Cardiac muscle cell (in vitro differentiated cells and primary cell): ENCODE results near the gene PSTPIP2. TPM values are rescaled to one million over a fixed set of nuclear protein-coding genes. Genes with fewer than 3 reads are reported as not detected.
"Not testable (repeated sequence)": the region's sequence is repeated elsewhere in the genome, so short reads cannot be mapped to it uniquely, and the experiment has no call there.

ENCODE experiments used
- DNase-seq, 2 donors: peaks; one replicate each; pipeline versions ENCODE4 v3.0.0 to v3.0.0-alpha.2; 2010 to 2017; ENCODE audit warnings: low read depth in 1 of 2, low spot score in 1 of 2
- H3K27ac ChIP-seq: fragments of 200-600 bp; sonication (generic); 2 replicates; pipeline ENCODE4 v1.5.1; 2016
- H3K27me3 ChIP-seq: fragments of 200-600 bp; sonication (generic); 2 replicates; pipeline ENCODE4 v1.6.0; 2016; ENCODE audit warnings: control low read depth
- H3K36me3 ChIP-seq: fragments of 200-600 bp; sonication (generic); 2 replicates; pipeline ENCODE4 v1.5.1; 2016; ENCODE audit warnings: control low read depth
- H3K4me1 ChIP-seq: fragments of 200-600 bp; sonication (generic); 2 replicates; pipeline ENCODE4 v1.8.1; 2017; ENCODE audit warnings: low read depth, mild to moderate bottlenecking, mixed run types
- H3K4me3 ChIP-seq: fragments of 200-600 bp; sonication (generic); 2 replicates; pipeline ENCODE4 v1.5.1; 2016; ENCODE audit warnings: mild to moderate bottlenecking
- H3K9me3 ChIP-seq: fragments of 200-600 bp; sonication (generic); 2 replicates; pipeline ENCODE4 v1.5.1; 2017; ENCODE audit warnings: low read depth, mild to moderate bottlenecking, control low read depth
- CTCF ChIP-seq: IDR thresholded peaks from 2 replicates; pipeline ENCODE4 v1.5.1; 2012; ENCODE audit warnings: low read depth, mild to moderate bottlenecking, low read length
- polyA plus RNA-seq: library from polyadenylated mRNA; unstranded; fragments of >200 nt; fragmentation: Nextera tagmentation; extraction: Ambion mirVana; gene quantifications from 2 replicates; pipeline ENCODE4 v1.2.1, GENCODE V29; 2016
- total RNA-seq: library from RNA; depleted of rRNA; stranded (reverse); fragments of >200 nt; gene quantifications from 2 replicates; pipeline ENCODE4 v1.2.3, GENCODE V29; 2016

Gene PSTPIP2
- total and polyA plus RNA-seq, 2 experiments from 2014 or later: 4.6 to 4.7 TPM

DNA sequence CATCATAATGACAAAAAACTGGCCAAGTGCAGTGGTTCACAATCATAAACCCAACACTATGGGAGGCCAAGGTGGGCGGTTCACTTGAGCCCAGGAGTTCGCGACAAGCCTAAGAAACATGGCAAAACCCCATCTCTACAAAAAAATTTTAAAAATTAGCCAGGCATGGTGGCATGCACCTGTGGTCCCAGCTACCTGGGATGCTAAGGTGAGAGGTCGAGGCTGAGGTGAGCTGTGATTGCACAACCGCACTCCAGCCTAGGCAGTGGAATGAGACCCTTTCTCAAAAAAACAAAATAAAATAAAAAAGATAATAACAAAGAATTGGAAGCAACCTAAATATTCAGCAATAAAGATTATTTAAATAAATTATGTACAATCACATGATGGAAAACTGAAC lies 21.8 kb downstream of the PSTPIP2 start:
- no peak overlapping the region for H3K4me3 ChIP-seq
- H3K27me3 ChIP-seq: no peaks in the 10 kb centered on the region
- no peak for TF ChIP-seq CTCF
- H3K9me3 ChIP-seq: no peaks in the 10 kb centered on the region
- H3K27ac ChIP-seq: no peak overlapping the region
- no peaks in the 10 kb centered on the region for H3K36me3 ChIP-seq
- DNase-seq: no peak
- H3K4me1 ChIP-seq: no peaks in the 10 kb centered on the region

GRCh38 chr18:46048641-46049040 lies 23.4 kb downstream of the PSTPIP2 start:
- no peak for DNase-seq

DNA sequence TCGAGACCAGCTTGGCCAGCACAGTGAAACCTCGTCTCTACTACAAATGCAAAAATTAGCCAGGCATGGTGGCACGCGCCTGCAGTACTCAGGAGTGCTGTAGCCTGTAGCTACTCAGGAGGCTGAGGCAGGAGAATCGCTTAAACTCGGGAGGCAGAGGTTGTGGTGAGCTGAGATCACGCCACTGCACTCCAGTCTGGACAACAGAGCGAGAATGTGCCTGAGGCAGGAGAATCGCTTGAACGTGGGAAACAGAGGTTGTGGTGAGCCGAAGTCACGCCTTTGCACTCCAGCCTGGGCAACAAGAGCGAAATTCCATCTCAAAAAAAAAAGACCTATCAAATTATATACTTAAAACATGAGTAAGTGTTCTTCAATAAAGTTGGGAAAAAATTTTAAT lies 24.7 kb downstream of the PSTPIP2 start:
- not testable (repeated sequence) for H3K36me3 ChIP-seq, H3K9me3 ChIP-seq, H3K4me1 ChIP-seq, H3K4me3 ChIP-seq, H3K27ac ChIP-seq, DNase-seq, H3K27me3 ChIP-seq

More at GRCh38 chr18:46048641-46049040, 23.4 kb downstream of the PSTPIP2 start:
- Histone ChIP-seq H3K4me3 (no peak overlapping the region), H3K9me3 (no peaks in the 10 kb centered on the region), H3K36me3 (no peaks in the 10 kb centered on the region), H3K4me1 (no peaks in the 10 kb centered on the region), H3K27me3 (no peaks in the 10 kb centered on the region), H3K27ac (no peak overlapping the region)
- TF ChIP-seq CTCF: no peak

- TF ChIP-seq CTCF: no peak
Measured at GRCh38 chr18:46046688-46047087, 25.4 kb downstream of the PSTPIP2 start.

DNA sequence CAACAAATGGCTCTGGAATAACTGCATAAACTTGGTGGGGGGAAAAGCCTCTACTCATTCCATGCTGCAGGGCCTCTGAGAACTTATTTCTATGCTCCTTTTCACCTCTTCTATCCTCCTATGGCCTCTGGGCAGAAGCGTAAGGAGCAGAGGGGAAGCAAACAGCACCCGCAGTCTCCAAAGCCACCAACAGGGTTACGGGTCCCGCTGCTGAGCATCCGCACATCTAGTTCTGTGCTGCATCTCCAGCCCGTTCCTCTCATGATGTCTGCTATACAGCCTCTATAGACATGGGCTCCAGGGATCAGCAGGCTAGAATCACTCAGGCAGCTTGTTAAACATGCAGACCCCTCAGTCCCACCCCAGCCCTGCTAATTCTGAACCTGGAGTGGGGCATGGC lies 25.9 kb downstream of the PSTPIP2 start:
- no peak for DNase-seq
- H3K27me3 ChIP-seq: no peaks in the 10 kb centered on the region

More at GRCh38 chr18:46046688-46047087, 25.4 kb downstream of the PSTPIP2 start:
- Histone ChIP-seq H3K4me3 (no peak overlapping the region), H3K36me3 (no peaks in the 10 kb centered on the region), H3K9me3 (no peaks in the 10 kb centered on the region), H3K4me1 (no peaks in the 10 kb centered on the region), H3K27me3 (no peaks in the 10 kb centered on the region), H3K27ac (no peak overlapping the region)
- DNase-seq: no peak

GRCh38 chr18:46042571-46043123 lies 29.4 kb downstream of the PSTPIP2 start:
- H3K27ac ChIP-seq: no peak overlapping the region
- TF ChIP-seq CTCF: no peak
- peak in 1 of 2 donors; percentile 93 for DNase-seq
- no peaks in the 10 kb centered on the region for H3K4me1 ChIP-seq
- no peaks in the 10 kb centered on the region for H3K9me3 ChIP-seq
- no peak overlapping the region for H3K4me3 ChIP-seq
- H3K36me3 ChIP-seq: no peaks in the 10 kb centered on the region
- no peaks in the 10 kb centered on the region for H3K27me3 ChIP-seq

More for the DNA sequence above, 25.9 kb downstream of the PSTPIP2 start:
- no peak overlapping the region for H3K4me3 ChIP-seq
- no peak for TF ChIP-seq CTCF
- no peaks in the 10 kb centered on the region for H3K9me3 ChIP-seq
- no peak overlapping the region for H3K27ac ChIP-seq
- H3K36me3 ChIP-seq: no peaks in the 10 kb centered on the region
- H3K4me1 ChIP-seq: no peaks in the 10 kb centered on the region
